Upper lobe of left lung (tissue), 4 donors: ENCODE measurements around the gene ITGAL.

Experiments used
- EP300 ChIP-seq, 4 donors: sonication (generic); formaldehyde crosslinking; IDR thresholded peaks; one replicate each; pipeline ENCODE4 v1.5.1; 2017; ENCODE audit warnings: antibody characterized with exemption in 4 of 4, control low read depth in 2 of 4
- POLR2AphosphoS5 ChIP-seq, 2 donors: sonication (generic); formaldehyde crosslinking; IDR thresholded peaks; one replicate each; pipeline ENCODE4 v1.5.1; 2017; ENCODE audit warnings: antibody characterized with exemption in 2 of 2

DNA sequence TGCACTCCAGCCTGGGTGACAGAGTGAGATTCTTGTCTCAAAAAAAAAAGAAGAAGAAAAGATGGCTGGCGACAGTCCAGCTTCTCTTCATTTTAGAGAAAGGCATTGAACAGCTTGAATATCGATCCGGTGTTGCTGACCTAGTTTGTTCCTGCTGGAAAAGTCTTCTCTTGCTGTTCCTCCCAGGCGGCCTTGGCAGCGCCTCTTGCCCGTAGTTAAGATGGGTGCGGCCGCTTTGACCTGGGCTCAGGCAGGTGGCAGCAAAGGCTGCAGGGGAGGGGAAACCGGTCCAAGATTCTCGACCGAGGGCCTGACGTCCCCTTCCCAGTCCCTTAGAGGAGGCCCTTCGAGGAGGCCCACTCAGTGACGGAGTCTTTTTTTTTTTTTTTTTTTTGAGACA is 89.5 kb downstream of the ITGAL start:
- TF ChIP-seq EP300 (IDR thresholded peaks at IDR 0.05) (no peak), POLR2AphosphoS5 (IDR thresholded peaks at IDR 0.05) (no peak)
